Naive B cell (primary cell): ENCODE data around the gene TMEM154. TPM values are rescaled to one million over a fixed set of nuclear protein-coding genes. Genes with fewer than 3 reads are reported as not detected.

Experiments
- polyA plus RNA-seq, 6 donors: library from polyadenylated mRNA; unstranded; fragments of 300-500 nt; fragmentation: Illumina TruSeq; gene quantifications; one replicate each; pipeline ENCODE4 v1.2.3, GENCODE V29; 2021; ENCODE audit warnings: low read depth in 6 of 6

Gene TMEM154
- polyA plus RNA-seq, 6 donors from 2014 or later, result 125 to 213 (median 155) TPM

Other genes with a start within 250 kb of the TMEM154 start
- gene FBXW7, start 143.9 kb downstream of the TMEM154 start, polyA plus RNA-seq, result 10 to 100 TPM; 35.6 to 64.2 (median 39.0) TPM
- under 1 TPM in 3 of 6 donors, not detected in 3; 0.09 to 0.13 (median 0.12) TPM for gene TIGD4, start 99.7 kb upstream of the TMEM154 start, polyA plus RNA-seq
- 10 to 100 TPM; 21.4 to 32.7 (median 27.8) TPM for gene ARFIP1, start 100.0 kb upstream of the TMEM154 start, polyA plus RNA-seq